Body of pancreas (tissue), 4 donors: Measurements from ENCODE around the gene SIPA1. TPM values are rescaled to one million over a fixed set of nuclear protein-coding genes. Genes with fewer than 3 reads are reported as not detected.
A peak's percentile ranks its signal among the peaks of the same experiment; 100 is the strongest.

ENCODE experiments used
- ATAC-seq: fragments of 150-250 bp; one replicate; pipeline ENCODE4 v1.9.1; 2016
- DNase-seq, 4 donors: peaks; one replicate each; pipeline ENCODE4 v3.0.0-alpha.2; 2019
- H3K27ac ChIP-seq, 4 donors: fragments of 200-600 bp; sonication (generic); 1 replicate in 3 of 4; 2 replicates in 1 of 4; pipeline versions ENCODE4 v1.5.1 to v1.6.1; 2016 to 2019; ENCODE audit warnings: mild to moderate bottlenecking in 1 of 4, mixed read lengths in 1 of 4, moderate library complexity in 1 of 4
- H3K27me3 ChIP-seq, 2 donors: fragments of 200-600 bp; sonication (generic); one replicate each; pipeline ENCODE4 v1.6.0; 2016; ENCODE audit warnings: mild to moderate bottlenecking in 1 of 2
- H3K36me3 ChIP-seq, 2 donors: fragments of 200-600 bp; sonication (generic); replicated peaks in 1 of 2; 2 replicates each; pipeline ENCODE4 v1.5.1; 2016; ENCODE audit warnings: low read depth in 2 of 2; ENCODE audit not compliant: insufficient read depth in 1 of 2
- H3K4me1 ChIP-seq: fragments of 200-600 bp; sonication (generic); one replicate; pipeline ENCODE4 v1.6.0; 2016
- H3K4me3 ChIP-seq, 2 donors: fragments of 200-600 bp; sonication (generic); 1 replicate in 1 of 2; 2 replicates in 1 of 2; pipeline ENCODE4 v1.5.1; 2016 to 2019
- H3K9me3 ChIP-seq, 3 donors: fragments of 200-600 bp; sonication (generic); 1 replicate in 2 of 3; 2 replicates in 1 of 3; pipeline ENCODE4 v1.5.1; 2016
- CTCF ChIP-seq, 7 experiments: fragments of 450-650 bp in 4 of 7; fragments of 200-600 bp in 3 of 7; sonication (generic) in 3 of 7; IDR thresholded peaks; one replicate each; pipeline ENCODE4 v1.5.1; 2016 to 2019; ENCODE audit warnings: antibody characterized with exemption in 7 of 7
- POLR2A ChIP-seq, 3 donors: fragments of 450-650 bp; IDR thresholded peaks; one replicate each; pipeline ENCODE4 v1.6.1; 2016; ENCODE audit warnings: antibody characterized with exemption in 3 of 3, mild to moderate bottlenecking in 2 of 3
- WGBS, 2 donors: methylation state at CpG; one replicate each; pipeline ENCODE4 v1.1.5; 2017; 5-methylcytosine and 5-hydroxymethylcytosine counted together
- intact Hi-C: fragments of 100-400 bp; cut with DNase I; formaldehyde crosslinking; loops from one replicate; pipeline ENCODE4 v1.15.1; 2023
- total RNA-seq, 2 donors: library from RNA; depleted of rRNA; stranded (reverse); fragments of >200 nt; gene quantifications; one replicate each; pipeline ENCODE4 v1.1.0, GENCODE V29; 2016

SIPA1 gene
- total RNA-seq, 2 donors from 2014 or later, result 23.6 to 29.3 TPM

DNA sequence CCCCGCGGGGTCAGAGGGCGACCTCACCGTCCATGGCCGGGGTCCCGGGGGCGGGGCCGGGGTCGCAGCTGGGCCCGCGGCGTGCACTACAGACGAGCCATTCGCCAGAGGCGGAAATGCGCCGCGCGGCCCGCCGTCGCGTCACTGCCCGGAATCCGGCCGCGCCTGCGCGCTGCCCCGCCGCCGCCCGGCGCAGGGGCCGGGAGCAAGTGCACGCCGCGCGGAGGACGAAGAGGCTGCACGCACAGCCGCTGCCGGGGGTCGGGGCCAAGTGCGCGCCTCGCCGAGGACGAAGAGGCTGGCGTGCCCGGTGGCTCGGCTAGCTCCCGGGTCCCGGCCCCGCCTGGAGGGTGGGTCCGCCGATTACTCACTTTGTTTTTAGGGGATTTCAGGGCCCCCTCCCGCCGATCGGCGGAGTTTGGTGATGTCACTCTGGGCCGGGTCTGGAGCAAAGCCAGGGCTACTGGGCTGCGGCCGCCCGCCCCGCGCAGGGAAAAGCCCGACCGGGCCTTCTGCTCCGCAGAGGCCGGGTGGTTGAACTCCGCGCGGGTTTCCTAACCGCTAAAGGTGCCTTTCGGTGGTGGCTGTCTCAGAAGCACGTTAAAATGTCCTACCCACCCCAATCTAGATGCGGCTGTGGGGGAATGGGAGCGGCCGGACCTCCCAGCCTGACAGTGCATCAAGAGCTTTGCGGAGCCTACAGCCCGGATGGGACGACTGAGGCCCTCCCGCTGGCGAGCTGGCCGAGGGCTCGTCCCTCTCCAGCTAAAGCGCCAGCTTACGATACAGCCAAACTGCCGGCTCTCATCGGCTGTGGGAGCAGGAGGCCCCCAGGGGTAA is 25.1 kb downstream of the SIPA1 start, which contains the start of gene RELA:
Gene RELA, minus strand, starts transcription at position 118 of the 840 bp plus-strand sequence. Its CDS starts 84 bp downstream, at position 34.
- no peaks in the 10 kb centered on the region for H3K9me3 ChIP-seq
- WGBS, 2 donors, result 0% methylated on average over 89 of the region's 91 CpGs; no CpG with 5 or more reads in 1 of the 2 donors
- DNase-seq (peak; percentile 93 to 96 (median 94)), ATAC-seq (peak; percentile 92)
- H3K27me3 ChIP-seq, result no peaks in the 10 kb centered on the region
- peak within 1 kb of the TSS; percentile 96 to 100 (median 98) for H3K27ac ChIP-seq
- TF ChIP-seq CTCF (IDR thresholded peaks at IDR 0.05) (peak in 3 of 7 experiments; percentile 8 to 39 (median 30)), POLR2A (IDR thresholded peaks at IDR 0.05) (peak; percentile 83 to 96 (median 95))
- intact Hi-C loops, result no loop called here
- H3K4me1 ChIP-seq, result peaks cover 21% of the 10 kb centered on the region
- peaks cover 10 to 21% of the 10 kb centered on the region in 2 donors for H3K36me3 ChIP-seq
- H3K4me3 ChIP-seq, result peak within 1 kb of the TSS; percentile 32 to 45

DNA sequence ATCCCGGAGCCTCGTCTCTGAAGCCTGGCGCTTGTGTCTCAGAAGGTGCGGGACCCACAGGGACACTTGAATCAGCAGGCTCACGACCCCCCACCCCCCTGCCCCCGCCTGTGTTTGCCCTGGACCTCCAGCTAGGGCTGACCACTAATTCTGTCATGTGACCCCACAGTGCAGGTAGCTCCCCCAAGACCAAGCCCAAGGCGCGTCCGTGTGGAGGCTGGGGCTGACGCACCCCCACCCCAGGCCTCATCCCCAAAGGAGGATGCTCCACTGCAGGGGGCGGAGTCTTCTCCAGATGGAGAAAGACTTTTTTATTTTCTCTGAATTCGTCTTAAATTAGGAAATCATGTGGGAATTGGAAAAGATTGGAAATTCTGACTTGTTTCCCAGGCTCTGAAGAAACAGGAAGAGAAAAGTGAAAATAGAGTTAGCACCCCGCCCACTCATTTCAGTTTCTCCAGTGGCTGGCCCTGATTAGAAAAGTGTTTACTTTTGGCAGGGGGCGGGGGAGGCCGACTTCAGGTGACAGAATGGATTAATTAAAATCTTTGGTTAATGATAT is 25.8 kb downstream of the SIPA1 start:
- TF ChIP-seq POLR2A (IDR thresholded peaks at IDR 0.05) (no peak), CTCF (IDR thresholded peaks at IDR 0.05) (no peak)
- intact Hi-C loops, result no loop called here
- Histone ChIP-seq H3K9me3 (no peaks in the 10 kb centered on the region), H3K4me1 (peaks cover 21% of the 10 kb centered on the region), H3K27ac (peak overlapping the region; percentile 96 to 100 (median 98)), H3K36me3 (peaks cover 10 to 14% of the 10 kb centered on the region in 2 donors), H3K27me3 (no peaks in the 10 kb centered on the region), H3K4me3 (peak overlapping the region; percentile 9 to 17)
- ATAC-seq (peak; percentile 6), DNase-seq (peak in 3 of 4 donors; percentile 48 to 65 (median 59))
- WGBS, 2 donors, result 2 to 4% methylated on average over 9 to 15 of the region's 15 CpGs

DNA sequence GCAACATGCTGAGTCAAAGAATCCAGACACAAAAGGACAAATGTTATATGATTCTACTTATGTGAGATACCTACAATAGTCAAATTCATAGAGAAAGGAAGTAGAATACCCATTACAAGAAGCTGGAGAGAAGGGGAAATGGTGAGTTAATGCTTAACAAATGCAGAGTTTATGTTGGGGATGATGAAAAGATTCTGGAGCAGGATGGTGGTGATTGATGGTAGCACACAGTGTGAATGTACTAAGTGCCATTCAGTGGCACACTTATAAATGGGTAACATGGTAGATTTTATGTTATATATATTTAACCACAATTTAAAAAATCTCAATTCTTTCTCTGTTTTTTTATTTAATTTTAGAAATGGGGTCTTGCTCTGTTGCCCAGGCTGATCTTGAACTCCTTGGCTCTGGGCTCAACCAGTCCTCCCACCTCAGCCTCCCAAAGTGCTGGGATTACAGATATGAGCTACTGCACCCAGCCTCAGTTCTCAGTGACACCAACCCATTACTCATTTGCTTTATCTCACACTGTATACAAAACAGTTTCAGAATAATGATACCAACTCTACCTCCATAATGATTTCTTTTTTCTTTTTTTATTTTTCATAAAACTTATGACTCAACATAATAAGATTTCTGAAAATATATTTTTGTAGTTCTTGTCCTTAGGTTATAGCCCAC is 34.4 kb downstream of the SIPA1 start:
- no peak for DNase-seq
- Histone ChIP-seq H3K27ac (no peak overlapping the region), H3K27me3 (no peaks in the 10 kb centered on the region), H3K4me3 (no peak overlapping the region), H3K36me3 (no peaks in the 10 kb centered on the region), H3K4me1 (no peaks in the 10 kb centered on the region), H3K9me3 (no peaks in the 10 kb centered on the region)
- TF ChIP-seq POLR2A (IDR thresholded peaks at IDR 0.05) (no peak), CTCF (IDR thresholded peaks at IDR 0.05) (no peak)
- no peak for ATAC-seq
- intact Hi-C loops, result no loop called here

- Histone ChIP-seq H3K9me3 (no peaks in the 10 kb centered on the region), H3K36me3 (no peaks in the 10 kb centered on the region), H3K27ac (no peak overlapping the region), H3K4me3 (no peak overlapping the region), H3K4me1 (no peaks in the 10 kb centered on the region), H3K27me3 (no peaks in the 10 kb centered on the region)
- WGBS, 2 donors, result 88 to 94% methylated on average over 2 of the region's 2 CpGs
- DNase-seq (no peak), ATAC-seq (no peak)
- intact Hi-C loops, result no loop called here
- TF ChIP-seq CTCF (IDR thresholded peaks at IDR 0.05), result no peak
- TF ChIP-seq POLR2A (IDR thresholded peaks at IDR 0.05), result no peak
Observed at GRCh38 chr11:65672982-65673381, 35.1 kb downstream of the SIPA1 start.
